ENCODE results near the gene PDE9A.
A peak's percentile ranks its signal among the peaks of the same experiment; 100 is the strongest.
"Not testable (repeated sequence)": the region's sequence is repeated elsewhere in the genome, so short reads cannot be mapped to it uniquely, and the experiment has no call there.

Gene PDE9A

GRCh38 chr21:42653231-42654061 lies at the start of gene PDE9A:
Gene PDE9A (plus strand): TSS chr21:42653621. CDS start chr21:42653815, 194 bp downstream.
- no peak for DNase-seq

- DNase-seq: no peak
Measured at GRCh38 chr21:42607102-42607501, 46.3 kb upstream of the PDE9A start.

GRCh38 chr21:42607525-42608102 lies 45.8 kb upstream of the PDE9A start:
- no peak for DNase-seq

- no peak for DNase-seq
Measured at GRCh38 chr21:42608446-42608845, 45.0 kb upstream of the PDE9A start.

GRCh38 chr21:42609811-42610210 lies 43.6 kb upstream of the PDE9A start:
- no peak for DNase-seq

DNA sequence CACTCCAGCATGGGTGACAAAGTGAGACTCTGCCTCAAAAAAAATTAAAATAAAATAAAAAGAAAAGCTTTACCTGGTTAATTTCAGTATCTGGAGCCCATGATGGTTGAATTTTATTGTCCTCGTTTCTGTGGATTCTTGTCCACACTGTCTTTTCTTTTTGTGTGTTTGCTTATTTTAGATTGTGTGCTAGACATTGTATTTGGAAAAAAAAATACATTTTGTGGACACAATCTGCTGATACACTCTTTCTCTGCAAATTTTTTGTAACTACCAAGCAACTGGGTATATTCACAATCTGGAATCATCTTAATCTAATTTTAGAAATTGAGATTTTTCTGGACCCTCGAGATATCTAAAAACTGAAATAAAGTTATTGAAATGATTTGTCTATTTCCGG lies 41.6 kb upstream of the PDE9A start:
- DNase-seq: no peak

DNA sequence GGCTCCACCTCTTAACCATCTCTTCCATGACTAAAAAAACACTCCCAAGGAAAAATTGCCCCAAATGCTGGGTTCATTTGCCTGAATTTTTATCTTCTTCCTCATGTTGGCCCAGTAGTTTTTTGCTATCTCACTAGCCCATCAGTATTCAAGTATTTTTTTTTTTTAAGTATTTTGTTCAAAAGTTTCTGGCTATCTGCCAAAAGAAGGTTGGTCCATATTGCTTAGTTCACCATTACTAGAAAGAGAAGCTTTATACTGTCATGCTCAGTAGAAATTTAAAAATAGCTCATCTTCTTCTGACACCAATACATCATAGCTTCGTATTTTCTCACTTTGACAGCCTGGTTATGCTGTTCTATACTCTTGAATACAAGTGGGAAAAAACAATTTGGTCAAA lies 41.0 kb upstream of the PDE9A start:
- DNase-seq: no peak

GRCh38 chr21:42613756-42614155 lies 39.7 kb upstream of the PDE9A start:
- no peak for DNase-seq

- no peak for DNase-seq
Measured at GRCh38 chr21:42614396-42614795, 39.0 kb upstream of the PDE9A start.

DNA sequence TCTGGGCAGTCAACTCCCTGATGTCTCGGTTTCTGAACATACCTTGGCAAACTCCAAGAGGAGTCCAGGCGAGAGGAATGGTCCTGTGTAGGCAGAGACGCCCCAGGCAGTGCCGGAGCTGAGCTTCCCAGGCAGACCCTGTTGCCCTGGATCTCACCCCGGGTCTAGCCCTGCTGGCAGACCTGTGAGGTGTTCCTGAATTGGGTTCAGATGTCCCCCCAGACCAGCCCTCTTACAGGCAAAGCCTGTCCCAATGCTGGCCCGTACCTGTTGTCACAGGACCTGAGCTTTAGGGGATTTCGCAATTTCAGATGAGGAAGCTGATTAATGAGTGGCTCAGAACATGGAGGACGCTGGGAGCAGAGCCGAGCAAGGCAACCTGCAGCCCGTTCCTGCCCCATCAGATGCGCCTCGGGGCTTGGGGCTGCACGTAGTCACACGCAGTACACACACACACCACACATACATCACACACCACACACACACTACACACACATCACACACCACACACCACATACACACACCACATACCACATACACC lies 38.5 kb upstream of the PDE9A start:
- DNase-seq: no peak

DNA sequence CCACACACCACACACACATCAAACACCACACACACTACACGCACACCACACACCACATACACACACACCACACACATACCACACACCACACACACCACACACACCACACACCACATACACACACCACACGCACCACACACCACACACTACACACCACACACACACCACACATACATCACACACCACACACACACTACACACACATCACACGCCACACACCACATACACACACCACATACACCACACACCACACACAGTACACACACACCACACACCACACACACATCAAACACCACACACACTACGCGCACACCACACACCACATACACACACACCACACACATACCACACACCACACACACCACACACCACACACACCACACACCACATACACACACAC lies 38.0 kb upstream of the PDE9A start:
- not testable (repeated sequence) for DNase-seq

DNA sequence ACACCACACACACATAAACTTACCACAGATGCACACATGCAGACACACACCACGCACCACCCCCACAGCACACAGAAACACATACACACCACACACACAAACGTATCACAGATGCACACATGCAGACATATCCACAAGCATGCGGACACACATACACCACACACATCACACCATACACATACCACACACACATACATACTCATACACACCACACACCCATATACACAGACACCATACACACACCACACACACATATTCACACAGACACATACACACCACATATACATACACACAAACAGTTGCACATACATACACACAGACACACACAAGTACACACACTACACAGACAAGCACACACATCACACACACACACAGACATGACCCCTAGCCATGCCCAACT lies 37.5 kb upstream of the PDE9A start:
- DNase-seq: no peak

DNA sequence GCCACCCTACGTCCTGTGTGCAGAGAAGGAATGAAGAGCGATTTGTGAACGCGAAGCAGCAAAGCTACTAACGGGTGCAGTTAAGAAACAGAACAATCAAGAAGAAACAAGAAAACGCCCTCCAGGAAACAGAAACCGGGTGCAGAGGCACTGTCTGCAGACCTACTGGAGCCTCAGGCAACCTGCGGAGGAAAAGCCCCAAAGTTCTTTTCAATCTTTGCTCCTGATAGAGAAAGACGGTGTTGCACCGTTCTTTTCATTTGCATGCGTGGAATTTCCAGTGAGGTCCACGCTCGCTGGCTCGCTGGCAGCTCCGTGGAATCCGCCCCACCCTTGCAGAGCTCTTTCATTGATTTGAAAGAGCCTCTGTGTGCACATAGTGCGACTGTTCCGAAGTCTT lies 37.0 kb upstream of the PDE9A start:
- DNase-seq: no peak

DNA sequence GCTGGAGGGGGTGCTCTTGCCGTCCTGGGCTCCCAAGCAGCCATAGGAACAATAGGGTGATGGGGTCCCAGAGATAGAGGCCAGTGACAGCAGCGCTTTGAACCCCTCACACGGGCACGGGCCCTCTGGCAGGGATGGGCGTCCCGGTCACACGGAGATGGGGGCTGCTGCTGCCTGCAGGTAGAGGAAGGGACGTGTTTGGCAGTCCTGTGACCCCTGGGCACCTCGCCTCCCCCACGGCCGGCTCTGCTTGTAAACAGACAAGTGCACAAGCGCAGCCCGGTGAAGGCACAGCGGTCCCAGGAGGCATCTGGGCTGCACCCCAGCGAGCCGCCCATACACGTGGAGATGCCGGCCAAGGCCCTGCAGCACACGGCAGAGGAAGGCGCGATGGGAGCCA lies 36.5 kb upstream of the PDE9A start:
- DNase-seq: no peak

GRCh38 chr21:42617486-42617885 lies 35.9 kb upstream of the PDE9A start:
- no peak for DNase-seq

DNA sequence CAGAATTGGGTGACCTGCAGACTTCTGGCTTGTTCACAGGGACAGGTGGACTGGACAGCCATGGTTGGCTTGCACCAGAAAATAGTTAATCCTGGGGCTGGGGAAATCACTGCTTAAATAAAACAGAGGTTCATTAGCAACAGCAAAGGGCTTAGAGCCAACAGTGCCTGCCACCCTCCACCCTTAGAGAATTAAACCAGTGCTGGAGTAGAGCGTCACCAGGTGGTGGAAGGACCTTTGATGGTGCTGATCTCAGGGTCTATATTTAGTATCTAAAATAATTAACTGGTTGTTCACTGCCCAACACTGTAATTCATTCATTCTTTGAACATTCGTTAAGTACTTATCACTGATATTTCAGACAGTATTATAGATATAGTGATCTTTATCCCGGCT lies 34.7 kb upstream of the PDE9A start:
- peak; percentile 21 for DNase-seq

DNA sequence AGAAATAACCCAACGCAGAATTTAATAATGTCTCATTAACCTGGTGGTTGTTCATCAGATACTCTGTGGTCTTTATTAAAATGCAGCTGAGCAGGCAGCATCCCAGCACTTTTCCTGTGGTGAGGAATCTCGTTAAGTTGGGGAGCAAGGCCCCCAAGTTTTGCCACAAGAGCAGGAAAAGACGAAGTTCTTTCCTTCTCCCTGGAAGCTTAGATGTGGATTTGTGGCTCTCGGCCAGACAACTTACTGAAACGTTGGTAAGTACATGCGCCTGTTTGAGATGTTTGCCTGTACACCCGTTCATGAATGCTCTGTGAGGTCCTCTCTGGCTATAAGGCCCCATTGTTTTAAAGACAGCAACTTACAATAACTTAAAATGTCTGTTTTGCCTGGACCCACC lies 34.3 kb upstream of the PDE9A start:
- DNase-seq: no peak

DNA sequence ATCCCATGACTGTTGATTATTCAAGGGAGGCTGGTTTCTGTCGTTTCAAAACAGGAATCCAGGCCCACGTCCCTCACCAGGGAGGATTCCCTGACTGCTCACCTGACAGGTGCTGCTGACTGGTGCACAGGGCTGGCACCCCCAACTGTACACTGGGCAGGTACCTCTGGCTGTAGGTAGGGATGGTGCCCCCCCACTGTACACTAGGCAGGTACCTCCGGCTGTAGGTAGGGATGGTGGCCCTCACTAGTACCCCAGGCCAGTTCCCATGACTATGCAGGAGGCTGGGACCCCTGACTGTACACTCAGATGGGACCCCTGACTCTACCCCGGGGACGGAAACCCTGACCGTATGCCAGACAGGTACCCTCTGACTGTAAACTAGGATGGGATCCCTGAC lies 33.6 kb upstream of the PDE9A start:
- DNase-seq: no peak

DNA sequence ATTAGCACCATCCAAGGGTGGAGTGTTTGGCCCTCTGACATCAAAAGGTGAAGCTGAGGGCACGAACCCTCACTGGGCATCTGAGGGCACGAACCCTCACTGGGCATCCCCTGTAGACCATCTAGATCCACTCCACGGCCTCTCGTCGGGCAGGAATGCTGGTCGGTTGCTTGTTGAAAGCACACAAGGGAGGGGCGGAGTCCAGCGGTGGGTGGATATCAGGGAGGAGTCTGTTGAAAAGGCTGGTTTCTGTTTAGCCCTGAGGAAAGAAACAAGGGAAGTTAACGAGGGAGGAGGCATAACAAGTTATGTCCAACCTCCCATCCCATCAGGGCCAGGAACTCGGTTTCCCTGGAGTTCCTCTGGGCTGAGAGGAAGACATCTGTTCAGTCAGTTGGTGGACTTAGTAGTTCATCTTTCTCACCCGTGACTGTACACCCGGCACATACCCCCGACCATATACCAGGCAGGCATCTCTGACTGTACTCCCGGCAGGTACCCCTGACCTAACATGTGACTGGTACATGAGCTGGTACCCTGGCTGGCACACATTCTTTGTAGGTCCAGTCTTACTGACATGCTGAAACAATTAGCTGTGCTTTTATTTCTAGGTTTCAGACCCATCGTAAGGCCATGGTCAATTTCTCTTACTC lies 32.1 kb upstream of the PDE9A start:
- DNase-seq: no peak

- no peak for DNase-seq
Measured at GRCh38 chr21:42621819-42622177, 31.6 kb upstream of the PDE9A start.

GRCh38 chr21:42622284-42622683 lies 31.1 kb upstream of the PDE9A start:
- DNase-seq: no peak

- DNase-seq: no peak
Measured at GRCh38 chr21:42623694-42624093, 29.7 kb upstream of the PDE9A start.

DNA sequence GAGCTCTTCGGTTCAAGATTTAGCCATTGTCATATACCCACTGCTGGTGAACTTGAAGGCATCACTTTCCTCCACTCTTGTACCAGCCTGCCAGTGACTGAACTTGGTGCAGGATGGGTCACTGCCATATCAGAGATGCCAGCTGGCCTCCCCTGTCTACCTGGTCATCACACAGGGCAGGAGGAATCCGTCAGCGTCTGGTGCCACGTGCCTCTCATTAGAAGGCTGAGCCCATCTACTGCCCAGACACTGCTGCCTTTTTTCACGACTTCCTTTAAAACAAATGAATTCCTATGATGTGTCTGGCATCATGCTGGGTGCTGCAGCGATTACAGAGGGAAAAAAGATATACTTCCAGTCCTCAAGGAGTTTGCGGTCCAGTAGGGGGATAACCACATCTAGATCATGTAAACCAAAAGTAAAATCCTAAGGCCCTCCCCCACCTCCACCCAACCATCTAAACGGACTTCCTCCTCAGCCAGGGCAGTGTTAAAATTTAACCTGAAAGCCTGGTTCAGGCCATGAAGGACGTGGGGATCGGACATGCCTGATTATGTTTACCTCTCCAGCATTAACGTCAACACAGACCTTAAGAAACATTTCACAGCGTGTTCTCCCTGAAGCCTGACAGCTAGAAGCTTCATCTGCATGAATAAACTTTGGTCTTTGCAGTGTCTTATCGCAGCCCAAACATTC lies 29.2 kb upstream of the PDE9A start:
- DNase-seq: no peak

Measured in NCI-H1694 (cell line).